NCI-H82 (cell line): ENCODE results near the gene CDH23.
A peak's percentile ranks its signal among the peaks of the same experiment; 100 is the strongest.

ENCODE experiments used
- DNase-seq: peaks from one replicate; lab custom pipeline; 2025; lab: John Stamatoyannopoulos, UW

Gene CDH23

GRCh38 chr10:71708301-71708703 is 311.6 kb downstream of the CDH23 start:
- DNase-seq, result peak; percentile 78

DNA sequence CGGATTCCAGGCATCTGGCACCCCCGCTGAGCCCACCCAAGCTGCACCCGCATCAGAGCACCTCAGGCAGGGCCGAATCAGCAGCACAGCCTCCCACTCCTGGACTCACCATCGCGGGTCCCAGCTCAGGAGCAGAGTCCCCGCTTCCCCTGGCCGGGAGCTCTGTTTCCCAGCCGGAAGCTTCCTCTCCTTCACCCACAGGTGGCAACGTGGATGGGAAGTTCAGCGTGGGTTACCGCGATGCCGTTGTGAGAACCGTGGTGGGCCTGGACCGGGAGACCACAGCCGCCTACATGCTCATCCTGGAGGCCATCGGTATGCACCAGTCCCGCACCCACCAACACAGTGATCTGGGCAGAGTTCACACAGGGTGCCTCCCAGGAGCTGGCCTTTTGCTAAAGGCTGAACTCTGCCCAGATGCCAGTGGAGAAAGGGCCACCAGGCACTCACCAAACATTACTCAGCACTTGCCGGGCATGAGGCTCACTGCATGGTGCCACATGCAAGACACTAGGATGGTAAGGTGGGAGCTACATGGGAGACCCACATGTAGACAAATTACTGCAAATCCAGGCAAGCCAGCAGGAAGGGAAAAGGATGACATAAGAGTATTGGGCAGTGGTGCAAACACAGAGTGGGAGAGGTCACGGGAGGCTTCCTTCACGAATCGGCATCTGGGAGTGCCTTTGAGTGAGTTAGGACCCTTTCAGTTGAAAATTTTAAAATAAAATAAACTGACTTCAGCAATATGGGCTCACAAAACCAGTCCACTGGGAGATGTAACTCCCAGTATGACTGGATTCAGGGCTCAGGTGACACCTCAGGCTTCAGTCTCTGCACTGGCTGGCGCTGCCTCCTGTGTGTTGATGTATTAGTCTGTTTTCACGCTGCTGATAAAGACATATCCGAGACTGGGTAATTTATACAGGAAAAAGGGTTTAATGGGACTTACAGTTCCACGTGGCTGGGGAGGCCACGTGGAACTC is 312.5 kb downstream of the CDH23 start:
- DNase-seq, result no peak

- DNase-seq, result no peak
These were observed 313.8 kb downstream of the CDH23 start for GRCh38 chr10:71710519-71710918.

GRCh38 chr10:71711052-71711623 is 314.4 kb downstream of the CDH23 start:
- no peak for DNase-seq

- no peak for DNase-seq
These were observed 315.4 kb downstream of the CDH23 start for GRCh38 chr10:71712170-71712569.

DNA sequence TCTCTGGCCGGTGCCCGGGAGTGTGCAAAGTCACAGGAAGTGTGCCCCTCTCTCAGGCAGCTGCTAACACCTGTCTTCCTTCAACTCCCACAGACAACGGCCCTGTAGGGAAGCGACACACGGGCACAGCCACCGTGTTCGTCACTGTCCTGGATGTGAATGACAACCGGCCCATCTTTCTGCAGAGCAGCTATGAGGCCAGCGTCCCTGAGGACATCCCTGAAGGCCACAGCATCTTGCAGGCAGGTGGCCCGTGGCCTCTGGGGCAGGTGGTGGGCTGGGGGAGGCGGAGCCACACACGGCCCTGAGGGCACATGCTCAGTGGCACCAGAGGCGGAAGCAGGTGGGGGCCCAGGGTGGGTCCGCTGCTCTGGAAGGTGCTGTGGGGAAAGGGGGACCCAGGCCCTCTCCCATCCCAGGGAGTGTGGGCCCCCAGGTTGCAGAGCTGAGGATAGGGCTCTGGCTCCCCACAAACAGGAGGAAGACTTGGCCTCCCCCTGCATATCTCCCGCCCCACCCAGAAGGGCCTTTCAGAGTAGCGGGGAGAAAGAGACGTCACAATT is 315.9 kb downstream of the CDH23 start:
- no peak for DNase-seq

GRCh38 chr10:71713135-71714030 is 316.7 kb downstream of the CDH23 start:
- no peak for DNase-seq

GRCh38 chr10:71714031-71714410 is 317.3 kb downstream of the CDH23 start:
- DNase-seq, result no peak

- no peak for DNase-seq
These were observed 317.9 kb downstream of the CDH23 start for GRCh38 chr10:71714592-71714991.

DNA sequence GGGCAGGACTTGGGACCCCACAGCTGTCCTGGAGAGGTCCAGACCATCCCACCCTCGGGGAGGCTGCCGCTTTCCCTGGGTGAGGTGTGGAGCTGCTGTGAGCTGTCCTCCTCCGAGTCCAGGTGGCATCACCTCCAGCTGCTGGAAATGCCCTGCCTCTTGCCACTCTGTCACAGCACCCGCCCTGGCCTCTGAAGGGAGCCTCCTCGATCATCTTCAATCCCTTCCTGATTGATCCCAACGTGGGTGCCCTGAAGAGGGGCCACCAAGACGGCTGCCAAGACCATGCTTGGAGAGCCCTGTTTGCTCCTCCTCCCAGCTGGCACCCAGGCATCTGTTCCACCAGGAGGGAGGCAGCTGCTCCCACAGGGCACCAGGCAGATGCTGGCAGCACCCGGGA is 318.3 kb downstream of the CDH23 start:
- DNase-seq, result no peak

- DNase-seq, result no peak
These were observed 319.1 kb downstream of the CDH23 start for GRCh38 chr10:71715860-71716259.

DNA sequence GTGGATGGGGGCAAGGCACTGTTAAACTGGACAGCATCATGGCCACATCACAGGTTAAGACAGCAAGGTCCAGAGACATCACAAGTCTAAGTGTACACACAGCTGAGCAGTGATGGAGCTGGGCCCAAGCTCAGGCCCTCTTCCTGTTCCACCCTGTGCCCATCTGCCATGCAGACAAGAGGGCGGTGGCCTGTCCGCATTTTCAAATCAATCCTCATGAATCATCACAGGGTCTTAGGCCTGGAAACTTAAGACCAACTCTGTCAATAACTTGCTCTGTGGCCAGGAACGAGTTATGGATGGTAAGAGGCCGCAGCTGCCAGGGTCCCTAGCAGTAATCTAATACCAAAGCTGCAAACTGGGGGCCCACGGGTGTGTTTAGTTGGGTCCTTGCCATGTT is 319.7 kb downstream of the CDH23 start:
- DNase-seq, result no peak

DNA sequence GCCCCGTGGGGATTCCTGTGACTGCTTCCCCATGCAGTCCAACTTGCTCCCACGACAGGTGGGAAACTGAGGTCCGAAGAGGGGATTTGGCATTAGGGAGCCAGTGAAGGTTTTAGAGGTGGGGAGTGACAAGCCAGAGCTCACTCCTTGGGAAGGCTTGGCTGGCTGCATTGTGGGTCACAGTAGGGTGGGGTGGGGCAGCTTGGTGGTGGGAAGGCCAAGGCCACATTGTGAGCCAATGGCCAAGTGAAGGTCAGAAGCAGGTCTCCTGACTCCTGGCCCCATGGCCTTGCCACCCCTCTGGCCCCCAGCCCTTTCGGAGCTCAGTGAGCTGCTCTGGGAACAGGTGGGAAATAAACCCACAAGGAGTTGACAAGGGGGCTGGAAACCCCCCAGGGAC is 320.3 kb downstream of the CDH23 start:
- no peak for DNase-seq

DNA sequence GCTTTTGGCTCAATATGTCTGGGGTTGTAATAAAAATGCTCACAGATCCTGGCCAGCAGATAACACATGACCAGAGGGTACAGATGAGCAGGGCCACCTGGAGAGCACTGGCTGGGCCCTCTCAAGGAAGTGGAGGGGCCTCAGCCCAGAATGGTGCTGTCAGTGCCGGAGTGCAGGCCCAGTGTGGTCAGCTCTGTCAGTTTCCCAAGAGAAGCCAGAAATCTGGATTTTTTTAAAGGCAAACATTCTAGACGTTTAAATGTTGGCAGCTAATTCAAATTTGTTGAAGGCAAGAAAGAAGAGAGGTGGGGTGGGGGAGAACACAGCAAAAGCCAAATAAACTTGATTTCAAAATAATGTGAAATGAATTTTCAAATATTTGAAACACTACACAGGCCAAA is 320.8 kb downstream of the CDH23 start:
- DNase-seq, result no peak

DNA sequence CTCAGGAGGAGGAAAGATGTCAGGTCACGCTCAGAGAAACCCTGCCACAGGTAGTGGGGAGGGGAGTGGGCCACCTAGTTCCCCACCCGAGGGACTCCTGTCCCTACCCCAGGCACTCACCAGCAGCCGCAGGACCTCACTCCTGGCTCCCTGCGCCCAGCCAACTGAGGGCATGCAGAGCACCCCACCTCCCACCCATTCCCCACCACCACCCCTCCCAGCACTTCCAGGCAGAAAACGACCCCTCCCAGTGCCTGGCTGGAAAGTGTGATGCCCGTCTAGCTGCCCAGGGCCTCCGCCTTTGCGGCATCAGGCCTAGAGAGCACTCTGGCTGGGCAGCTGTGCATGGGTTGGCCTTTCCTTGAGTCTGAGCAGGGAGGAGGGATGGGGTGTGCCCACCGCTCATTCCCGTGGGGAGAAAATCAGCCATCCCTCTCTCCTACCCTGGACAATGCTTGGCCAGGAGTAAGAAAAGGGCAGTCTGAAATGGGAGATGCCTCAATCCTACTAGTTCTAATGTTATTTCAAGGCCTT is 321.5 kb downstream of the CDH23 start:
- no peak for DNase-seq

- no peak for DNase-seq
These were observed 322.3 kb downstream of the CDH23 start for GRCh38 chr10:71719042-71719441.

DNA sequence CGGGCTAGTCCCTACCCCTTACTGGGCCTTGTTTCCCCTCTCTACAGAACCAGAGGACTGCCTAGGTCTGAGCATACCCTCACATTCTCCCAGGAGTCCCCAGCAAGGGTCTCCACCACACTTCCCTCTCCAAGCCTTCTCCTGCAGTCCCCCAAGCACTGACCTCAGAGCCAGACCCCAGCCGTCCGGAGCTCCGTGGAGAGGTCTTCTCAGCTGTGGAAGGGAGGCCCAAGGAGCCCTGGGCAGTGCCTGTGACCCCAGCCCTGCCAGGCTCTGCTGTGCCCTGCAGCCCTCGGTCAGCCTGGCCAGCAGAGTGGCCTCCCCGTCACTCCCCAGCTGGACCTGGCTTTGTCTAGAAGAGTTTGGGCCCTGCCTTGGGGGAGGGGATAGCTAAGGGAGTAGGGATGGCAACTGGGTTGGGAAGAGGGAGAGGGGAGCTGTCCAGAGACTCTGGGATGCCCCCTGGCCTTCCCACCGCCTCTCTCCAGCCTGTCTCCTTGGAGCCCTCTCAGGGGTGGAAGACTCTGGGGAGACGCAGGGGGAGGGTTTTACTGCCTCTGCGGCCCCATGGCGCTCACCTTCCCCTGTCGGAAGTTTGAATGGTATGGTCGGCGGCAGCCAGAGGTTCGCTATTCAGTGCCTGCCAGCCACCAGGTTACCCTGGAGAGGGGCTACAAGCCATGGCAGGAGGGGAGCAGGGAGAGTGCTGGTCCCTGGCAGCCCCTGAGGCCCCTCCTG is 322.9 kb downstream of the CDH23 start, which contains the start of gene C10orf105:
TSS of gene C10orf105 (minus strand) at position 315 of the 738 bp plus-strand sequence. CDS start 3,441 bp downstream, outside the sequence.
- DNase-seq, result no peak

DNA sequence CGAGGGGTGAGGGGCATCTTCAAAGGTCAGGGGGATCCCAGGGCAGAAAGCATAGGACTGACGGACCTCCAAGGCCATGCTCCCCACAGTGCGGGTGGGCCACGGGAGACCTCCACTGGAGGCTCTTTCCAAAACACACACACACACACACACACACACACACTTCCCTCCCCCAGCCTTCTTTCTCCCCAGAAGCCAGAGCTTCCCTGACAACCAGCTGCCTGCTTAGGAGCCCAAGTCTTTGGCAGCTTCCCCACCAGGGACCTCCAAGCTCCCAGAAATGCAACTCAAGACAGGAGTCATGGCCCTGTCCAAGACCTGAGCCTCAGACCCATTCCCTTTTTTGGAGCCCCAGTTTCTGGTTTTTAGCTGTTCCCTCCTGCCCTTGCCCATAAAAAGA is 323.6 kb downstream of the CDH23 start:
- DNase-seq, result no peak

GRCh38 chr10:71721313-71721712 is 324.6 kb downstream of the CDH23 start:
- no peak for DNase-seq

GRCh38 chr10:71722849-71723248 is 326.1 kb downstream of the CDH23 start:
- DNase-seq, result no peak

- DNase-seq, result no peak
These were observed 326.6 kb downstream of the CDH23 start for GRCh38 chr10:71723311-71723710.
